CD14-positive monocyte (primary cell): ENCODE results near the gene SMYD3. TPM values are rescaled to one million over a fixed set of nuclear protein-coding genes. Genes with fewer than 3 reads are reported as not detected.
A peak's percentile ranks its signal among the peaks of the same experiment; 100 is the strongest.

ENCODE experiments used
- DNase-seq, 3 donors: peaks; one replicate each; pipeline ENCODE4 v3.0.0-alpha.2; 2011 to 2022
- H2AFZ ChIP-seq: 2 replicates; pipeline ENCODE4 v1.6.0; 2012; ENCODE audit warnings: mild to moderate bottlenecking, low read depth, low read length, inconsistent platforms; ENCODE audit not compliant: insufficient read depth, poor library complexity, severe bottlenecking
- H3K27ac ChIP-seq, 2 donors: 1 replicate in 1 of 2; 2 replicates in 1 of 2; pipeline ENCODE4 v1.5.1; 2012 to 2013; ENCODE audit warnings: low read length in 2 of 2, control low read depth in 1 of 2, inconsistent platforms in 1 of 2, low read depth in 1 of 2, mild to moderate bottlenecking in 1 of 2
- H3K27me3 ChIP-seq, 2 donors: one replicate each; pipeline versions ENCODE4 v1.6.0 to v1.6.1; 2011 to 2013; ENCODE audit warnings: low read length in 2 of 2; ENCODE audit not compliant: control insufficient read depth in 2 of 2, insufficient read depth in 2 of 2
- H3K36me3 ChIP-seq, 2 donors: replicated peaks in 1 of 2; 1 replicate in 1 of 2; 2 replicates in 1 of 2; pipeline versions ENCODE4 v1.5.1 to v1.6.1; 2012 to 2013; ENCODE audit warnings: low read length in 2 of 2, control low read depth in 1 of 2, inconsistent platforms in 1 of 2, mild to moderate bottlenecking in 1 of 2; ENCODE audit not compliant: insufficient read depth in 2 of 2, control insufficient read depth in 1 of 2
- H3K4me1 ChIP-seq, 2 donors: 1 replicate in 1 of 2; 2 replicates in 1 of 2; pipeline versions ENCODE4 v1.5.1 to v1.6.1; 2012 to 2013; ENCODE audit warnings: low read length in 2 of 2, control low read depth in 1 of 2, inconsistent platforms in 1 of 2, mild to moderate bottlenecking in 1 of 2, moderate library complexity in 1 of 2; ENCODE audit not compliant: insufficient read depth in 2 of 2, control insufficient read depth in 1 of 2
- H3K4me2 ChIP-seq: replicated peaks from 2 replicates; pipeline ENCODE3; 2012; ENCODE audit warnings: low read length, moderate library complexity, mild to moderate bottlenecking; ENCODE audit not compliant: poor library complexity, severe bottlenecking; ENCODE audit errors: extremely low read depth
- H3K4me3 ChIP-seq, 3 experiments: fragments of 200-600 bp in 1 of 3; sonication (generic) in 1 of 3; replicated peaks in 1 of 3; 1 replicate in 2 of 3; 2 replicates in 1 of 3; pipeline ENCODE4 v1.5.1; 2011 to 2013; ENCODE audit warnings: low read length in 3 of 3, mild to moderate bottlenecking in 3 of 3, control low read depth in 2 of 3, low read depth in 2 of 3, inconsistent platforms in 1 of 3, moderate library complexity in 1 of 3
- H3K79me2 ChIP-seq: 2 replicates; pipeline ENCODE4 v1.6.0; 2012; ENCODE audit warnings: mild to moderate bottlenecking, control low read depth, inconsistent platforms, low read length, moderate library complexity; ENCODE audit not compliant: insufficient read depth
- H3K9ac ChIP-seq: 2 replicates; pipeline ENCODE4 v1.6.0; 2017; ENCODE audit warnings: low read length, mild to moderate bottlenecking; ENCODE audit not compliant: insufficient read depth, poor library complexity, severe bottlenecking
- H3K9me3 ChIP-seq, 2 donors: replicated peaks in 1 of 2; 1 replicate in 1 of 2; 2 replicates in 1 of 2; pipeline versions ENCODE4 v1.5.1 to v1.6.1; 2012 to 2013; ENCODE audit warnings: low read length in 2 of 2, control low read depth in 1 of 2; ENCODE audit not compliant: control insufficient read depth in 1 of 2, insufficient read depth in 1 of 2
- H4K20me1 ChIP-seq: 2 replicates; pipeline ENCODE4 v1.6.0; 2012; ENCODE audit warnings: mild to moderate bottlenecking, low read length, control low read depth, moderate library complexity; ENCODE audit not compliant: insufficient read depth
- H3K27ac Mint-ChIP-seq, 7 donors: one replicate each; pipeline ENCODE4 v1.8.0; 2020; ENCODE audit warnings: mild to moderate bottlenecking in 7 of 7, mixed read lengths in 7 of 7, moderate library complexity in 6 of 7, inconsistent platforms in 2 of 7
- H3K27me3 Mint-ChIP-seq, 3 donors: one replicate each; pipeline ENCODE4 v1.8.0; 2021 to 2022; ENCODE audit warnings: low read depth in 3 of 3, mild to moderate bottlenecking in 3 of 3, mixed read lengths in 3 of 3, moderate library complexity in 3 of 3, inconsistent platforms in 1 of 3
- H3K36me3 Mint-ChIP-seq, 2 donors: one replicate each; pipeline ENCODE4 v1.8.0; 2020; ENCODE audit warnings: mixed read lengths in 2 of 2, inconsistent platforms in 1 of 2, mild to moderate bottlenecking in 1 of 2
- H3K4me1 Mint-ChIP-seq: one replicate; pipeline ENCODE4 v1.8.0; 2020; ENCODE audit warnings: mild to moderate bottlenecking, mixed read lengths
- H3K4me3 Mint-ChIP-seq, 2 donors: one replicate each; pipeline ENCODE4 v1.8.0; 2020; ENCODE audit warnings: mild to moderate bottlenecking in 2 of 2, mixed read lengths in 2 of 2, moderate library complexity in 1 of 2
- H3K9me3 Mint-ChIP-seq, 7 donors: one replicate each; pipeline ENCODE4 v1.8.0; 2020 to 2022; ENCODE audit warnings: mixed read lengths in 7 of 7, mild to moderate bottlenecking in 6 of 7, moderate library complexity in 6 of 7, inconsistent platforms in 2 of 7
- WGBS: methylation state at CpG from one replicate; pipeline ENCODE4 v1.1.5; 2013; ENCODE audit warnings: missing lambda C conversion rate; ENCODE audit not compliant: insufficient coverage; 5-methylcytosine and 5-hydroxymethylcytosine counted together
- intact Hi-C, 2 donors: fragments of 100-400 bp; cut with micrococcal nuclease; formaldehyde crosslinking; loops; one replicate each; pipeline versions ENCODE4 v1.15.0 to v1.15.1; 2023
- polyA plus RNA-seq, 3 donors: library from polyadenylated mRNA; depleted of rRNA in 1 of 3; unstranded in 2 of 3; stranded (reverse) in 1 of 3; fragments of 300-500 nt in 2 of 3; fragments of >200 nt in 1 of 3; fragmentation: Illumina TruSeq in 2 of 3; gene quantifications; 1 replicate in 2 of 3; 2 replicates in 1 of 3; pipeline ENCODE4 v1.2.3, GENCODE V29; 2012 to 2021
- TF ChIP-seq, protein P1 (sequence below): fragments of 200-600 bp; IDR thresholded peaks from one replicate; pipeline ENCODE4 v1.8.0; 2022; ENCODE audit warnings: antibody characterized with exemption, mild to moderate bottlenecking

Gene SMYD3
- polyA plus RNA-seq, 3 donors = 2.7 to 8.4 (median 4.0) TPM

DNA sequence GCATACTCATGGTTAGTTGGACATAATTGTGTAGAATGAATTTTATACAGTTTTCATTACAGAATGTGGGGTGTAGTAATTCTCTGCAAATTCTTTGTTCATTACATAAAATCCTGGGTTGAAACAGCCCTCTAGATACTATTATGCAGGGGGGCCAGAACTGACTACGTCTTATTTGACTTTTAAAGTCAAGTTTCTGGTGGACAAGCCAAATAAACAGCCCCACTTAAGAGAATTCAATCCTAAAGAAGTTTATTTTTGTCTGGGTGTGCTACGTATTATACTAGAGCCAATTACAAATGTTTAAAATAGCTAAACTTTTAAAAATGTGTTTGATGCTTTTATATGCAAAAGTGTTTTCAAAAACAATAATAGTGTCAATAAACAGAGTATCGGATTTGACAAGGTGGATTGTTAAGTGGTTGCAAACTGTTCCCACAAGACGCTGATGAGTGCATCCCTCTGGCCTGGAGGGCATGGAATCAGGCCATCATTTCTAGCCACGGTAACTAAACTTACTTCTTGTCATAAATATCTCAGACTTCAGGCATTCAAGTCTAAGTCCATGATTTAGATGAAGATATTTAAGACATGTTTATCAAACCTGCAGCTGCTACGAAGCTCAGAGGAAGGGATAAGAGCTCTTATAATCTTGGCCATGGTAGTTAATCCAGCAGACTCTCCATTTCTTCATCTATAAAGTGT, 706.0 kb downstream of the SMYD3 start:
- no peak for DNase-seq
- Histone ChIP-seq H3K27ac (no peak overlapping the region), H3K9me3 (no peaks in the 10 kb centered on the region), H3K79me2 (no peaks in the 10 kb centered on the region), H3K4me1 (no peaks in the 10 kb centered on the region), H2AFZ (no peak overlapping the region), H3K36me3 (no peaks in the 10 kb centered on the region), H3K4me3 (no peak overlapping the region), H3K27me3 (no peaks in the 10 kb centered on the region), H3K9ac (no peak overlapping the region), H4K20me1 (no peaks in the 10 kb centered on the region), H3K4me2 (no peak overlapping the region)
- Mint-ChIP-seq H3K27ac (no peak overlapping the region), H3K4me1 (no peaks in the 10 kb centered on the region), H3K27me3 (peaks cover 0 to 2% (median 0%) of the 10 kb centered on the region in 3 donors), H3K9me3 (no peaks in the 10 kb centered on the region), H3K4me3 (no peak overlapping the region), H3K36me3 (no peaks in the 10 kb centered on the region)
- intact Hi-C loops = no loop called here
- no CpG with 5 or more reads among the region's 6 CpGs for WGBS
- TF ChIP-seq, protein P1, sequence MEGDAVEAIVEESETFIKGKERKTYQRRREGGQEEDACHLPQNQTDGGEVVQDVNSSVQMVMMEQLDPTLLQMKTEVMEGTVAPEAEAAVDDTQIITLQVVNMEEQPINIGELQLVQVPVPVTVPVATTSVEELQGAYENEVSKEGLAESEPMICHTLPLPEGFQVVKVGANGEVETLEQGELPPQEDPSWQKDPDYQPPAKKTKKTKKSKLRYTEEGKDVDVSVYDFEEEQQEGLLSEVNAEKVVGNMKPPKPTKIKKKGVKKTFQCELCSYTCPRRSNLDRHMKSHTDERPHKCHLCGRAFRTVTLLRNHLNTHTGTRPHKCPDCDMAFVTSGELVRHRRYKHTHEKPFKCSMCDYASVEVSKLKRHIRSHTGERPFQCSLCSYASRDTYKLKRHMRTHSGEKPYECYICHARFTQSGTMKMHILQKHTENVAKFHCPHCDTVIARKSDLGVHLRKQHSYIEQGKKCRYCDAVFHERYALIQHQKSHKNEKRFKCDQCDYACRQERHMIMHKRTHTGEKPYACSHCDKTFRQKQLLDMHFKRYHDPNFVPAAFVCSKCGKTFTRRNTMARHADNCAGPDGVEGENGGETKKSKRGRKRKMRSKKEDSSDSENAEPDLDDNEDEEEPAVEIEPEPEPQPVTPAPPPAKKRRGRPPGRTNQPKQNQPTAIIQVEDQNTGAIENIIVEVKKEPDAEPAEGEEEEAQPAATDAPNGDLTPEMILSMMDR = no peak

DNA sequence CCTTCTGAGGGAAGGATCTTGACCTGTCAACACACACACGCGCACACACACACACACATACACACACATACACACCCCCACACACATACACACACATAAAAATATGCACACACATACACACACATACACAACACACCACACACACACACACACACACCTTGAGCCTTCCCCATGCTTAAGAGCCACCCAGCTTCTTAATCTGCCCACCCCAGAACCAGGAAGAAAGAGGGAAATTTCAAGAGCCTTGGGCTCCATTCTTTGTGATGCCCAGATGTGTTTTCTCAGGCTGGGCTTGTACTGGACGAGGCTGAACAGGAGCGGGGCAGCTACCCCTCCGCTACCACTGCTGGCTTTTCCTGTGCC, 708.7 kb downstream of the SMYD3 start:
- no peaks in the 10 kb centered on the region for H3K9me3 ChIP-seq
- 100% methylated on average over 3 of the region's 5 CpGs for WGBS
- Mint-ChIP-seq H3K36me3 (no peaks in the 10 kb centered on the region), H3K27ac (peak overlapping the region in 1 of 7 donors; percentile 2), H3K27me3 (peaks cover 0 to 2% (median 0%) of the 10 kb centered on the region in 3 donors), H3K4me1 (no peaks in the 10 kb centered on the region), H3K9me3 (no peaks in the 10 kb centered on the region), H3K4me3 (no peak overlapping the region)
- no peaks in the 10 kb centered on the region for H4K20me1 ChIP-seq
- no peaks in the 10 kb centered on the region for H3K27me3 ChIP-seq
- no peaks in the 10 kb centered on the region for H3K36me3 ChIP-seq
- no peak overlapping the region for H3K9ac ChIP-seq
- H3K27ac ChIP-seq = no peak overlapping the region
- no peak overlapping the region for H3K4me3 ChIP-seq
- no peak for DNase-seq
- TF ChIP-seq, protein P1 = no peak
- intact Hi-C loops = loop anchor here in 1 of 2 donors (10.0 kb wide), 1 partner anchor 184 kb away; no protein-coding TSS in a partner anchor
- no peaks in the 10 kb centered on the region for H3K79me2 ChIP-seq
- no peak overlapping the region for H3K4me2 ChIP-seq
- H2AFZ ChIP-seq = no peak overlapping the region
- no peaks in the 10 kb centered on the region for H3K4me1 ChIP-seq
